ENCODE data around the gene MOSPD3. TPM values are rescaled to one million over a fixed set of nuclear protein-coding genes. Genes with fewer than 3 reads are reported as not detected.

Gene MOSPD3
- total RNA-seq, 1 donor from 2014 or later: 11.0 TPM

GRCh38 chr7:100591596-100591995 is 20.7 kb upstream of the MOSPD3 start:
- Histone ChIP-seq H3K4me3 (no peak overlapping the region), H3K4me1 (peaks cover 0 to 6% of the 10 kb centered on the region in 2 donors), H3K27ac (no peak overlapping the region), H3K27me3 (no peaks in the 10 kb centered on the region), H3K36me3 (no peaks in the 10 kb centered on the region), H3K9me3 (no peaks in the 10 kb centered on the region)
- DNase-seq (ENCODE audit: low spot score in 2 of 2): no peak
- no peak for TF ChIP-seq CTCF (IDR thresholded peaks at IDR 0.05)
- intact Hi-C loops (cut with DNase I): no loop called here

- DNase-seq (ENCODE audit: low spot score in 2 of 2): no peak
- Histone ChIP-seq H3K36me3 (no peaks in the 10 kb centered on the region), H3K27me3 (no peaks in the 10 kb centered on the region), H3K9me3 (no peaks in the 10 kb centered on the region), H3K4me1 (no peaks in the 10 kb centered on the region), H3K27ac (no peak overlapping the region), H3K4me3 (no peak overlapping the region)
- intact Hi-C loops (cut with DNase I): no loop called here
- TF ChIP-seq CTCF (IDR thresholded peaks at IDR 0.05): no peak
Observed at GRCh38 chr7:100595188-100595587, 17.2 kb upstream of the MOSPD3 start.

GRCh38 chr7:100598425-100598824 is 13.9 kb upstream of the MOSPD3 start:
- Histone ChIP-seq H3K27me3 (no peaks in the 10 kb centered on the region), H3K9me3 (no peaks in the 10 kb centered on the region), H3K4me3 (no peak overlapping the region), H3K27ac (no peak overlapping the region), H3K36me3 (no peaks in the 10 kb centered on the region), H3K4me1 (peaks cover 0 to 14% of the 10 kb centered on the region in 2 donors)
- intact Hi-C loops (cut with DNase I): no loop called here
- DNase-seq (ENCODE audit: low spot score in 2 of 2): no peak
- TF ChIP-seq CTCF (IDR thresholded peaks at IDR 0.05): no peak

GRCh38 chr7:100599911-100600729 is 12.2 kb upstream of the MOSPD3 start:
- Histone ChIP-seq H3K36me3 (no peaks in the 10 kb centered on the region), H3K4me1 (peaks cover 0 to 20% of the 10 kb centered on the region in 2 donors), H3K9me3 (no peaks in the 10 kb centered on the region), H3K27ac (no peak overlapping the region), H3K4me3 (no peak overlapping the region), H3K27me3 (no peaks in the 10 kb centered on the region)
- intact Hi-C loops (cut with DNase I): loop anchor here (5.0 kb wide), 1 partner anchor 267 kb away; the partner anchor contains the start of gene TRIP6
- no peak for DNase-seq (ENCODE audit: low spot score in 2 of 2)
- no peak for TF ChIP-seq CTCF (IDR thresholded peaks at IDR 0.05)

GRCh38 chr7:100600730-100601038 is 11.7 kb upstream of the MOSPD3 start:
- no peaks in the 10 kb centered on the region for H3K27me3 ChIP-seq
- H3K36me3 ChIP-seq: no peaks in the 10 kb centered on the region
- DNase-seq (ENCODE audit: low spot score in 2 of 2): no peak
- peaks cover 0 to 24% of the 10 kb centered on the region in 2 donors for H3K4me1 ChIP-seq
- H3K4me3 ChIP-seq: no peak overlapping the region
- intact Hi-C loops (cut with DNase I): loop anchor here (5.0 kb wide), 1 partner anchor 267 kb away; the partner anchor contains the start of gene TRIP6
- no peak overlapping the region for H3K27ac ChIP-seq
- H3K9me3 ChIP-seq: no peaks in the 10 kb centered on the region
- TF ChIP-seq CTCF (IDR thresholded peaks at IDR 0.05): no peak

Data from ascending aorta (tissue), 2 donors.